T1000 (cell line): ENCODE measurements around the gene RPH3AL.
"Not testable (repeated sequence)": the region's sequence is repeated elsewhere in the genome, so short reads cannot be mapped to it uniquely, and the experiment has no call there.

Experiments used
- DNase-seq: peaks from one replicate; lab custom pipeline; 2025; ENCODE audit warnings: mixed read lengths; lab: John Stamatoyannopoulos, UW

Gene RPH3AL

GRCh38 chr17:282000-282911, 70.4 kb downstream of the RPH3AL start:
- no peak for DNase-seq

GRCh38 chr17:281365-281999, 71.1 kb downstream of the RPH3AL start:
- no peak for DNase-seq

- DNase-seq = no peak
Measured at GRCh38 chr17:280901-281300, 71.7 kb downstream of the RPH3AL start.

GRCh38 chr17:280216-280615, 72.4 kb downstream of the RPH3AL start:
- DNase-seq = no peak

- DNase-seq = no peak
Measured at GRCh38 chr17:279776-280175, 72.8 kb downstream of the RPH3AL start.

GRCh38 chr17:279331-279730, 73.3 kb downstream of the RPH3AL start:
- DNase-seq = no peak

GRCh38 chr17:278676-279059, 73.9 kb downstream of the RPH3AL start:
- DNase-seq = no peak

- no peak for DNase-seq
Measured at GRCh38 chr17:278055-278675, 74.4 kb downstream of the RPH3AL start.

GRCh38 chr17:274902-275301, 77.7 kb downstream of the RPH3AL start:
- DNase-seq = no peak

- no peak for DNase-seq
Measured at GRCh38 chr17:273981-274832, 78.4 kb downstream of the RPH3AL start.

GRCh38 chr17:272856-273255, 79.8 kb downstream of the RPH3AL start:
- not testable (repeated sequence) for DNase-seq

GRCh38 chr17:271928-272623, 80.5 kb downstream of the RPH3AL start:
- DNase-seq = not testable (repeated sequence)

- DNase-seq = no peak
Measured at GRCh38 chr17:269616-270514, 82.7 kb downstream of the RPH3AL start.

- no peak for DNase-seq
Measured at GRCh38 chr17:266701-267667, 85.6 kb downstream of the RPH3AL start.

- DNase-seq = no peak
Measured at GRCh38 chr17:266219-266618, 86.4 kb downstream of the RPH3AL start.

- no peak for DNase-seq
Measured at GRCh38 chr17:265718-266117, 86.9 kb downstream of the RPH3AL start.

- DNase-seq = no peak
Measured at GRCh38 chr17:263773-264172, 88.8 kb downstream of the RPH3AL start.

GRCh38 chr17:263271-263670, 89.3 kb downstream of the RPH3AL start:
- DNase-seq = no peak

GRCh38 chr17:261635-262034, 91.0 kb downstream of the RPH3AL start:
- no peak for DNase-seq
